Astrocyte of the spinal cord (primary cell): Measurements from ENCODE around the gene BNIPL.

ENCODE experiments used
- DNase-seq: peaks from one replicate; pipeline ENCODE4 v3.0.0; 2011; ENCODE audit warnings: low read depth, low spot score
- H3K4me3 ChIP-seq: 2 replicates; pipeline ENCODE4 v1.5.1; 2011; ENCODE audit warnings: low read depth, mild to moderate bottlenecking, low read length, moderate library complexity
- CTCF ChIP-seq: IDR thresholded peaks from 2 replicates; pipeline ENCODE4 v1.5.1; 2012; ENCODE audit warnings: low read depth, mild to moderate bottlenecking, low read length, inconsistent platforms
- in situ Hi-C: cut with HindIII; loops from 2 replicates; pipeline ENCODE4 v1.10.0; 2017; ENCODE audit warnings: low sequenced_read_pairs

The BNIPL gene

GRCh38 chr1:151002611-151003010 lies 33.8 kb upstream of the BNIPL start:
- DNase-seq: no peak
- no peak overlapping the region for H3K4me3 ChIP-seq
- in situ Hi-C loops: no loop called here
- TF ChIP-seq CTCF: no peak

GRCh38 chr1:151003180-151003579 lies 33.2 kb upstream of the BNIPL start:
- no peak for TF ChIP-seq CTCF
- in situ Hi-C loops: no loop called here
- no peak overlapping the region for H3K4me3 ChIP-seq
- DNase-seq: no peak

GRCh38 chr1:151005729-151006319 lies 30.6 kb upstream of the BNIPL start:
- in situ Hi-C loops: no loop called here
- no peak for TF ChIP-seq CTCF

GRCh38 chr1:151006327-151007052 lies 29.9 kb upstream of the BNIPL start, which contains the start of gene MINDY1:
Gene MINDY1, minus strand, starts transcription at chr1:151006902. Its CDS starts 4,285 bp downstream, at chr1:151002617.
- in situ Hi-C loops: no loop called here

More at GRCh38 chr1:151005729-151006319, 30.6 kb upstream of the BNIPL start:
- H3K4me3 ChIP-seq: peak overlapping the region; percentile 62
- DNase-seq: no peak

GRCh38 chr1:151007853-151008243 lies 28.5 kb upstream of the BNIPL start:
- no peak for DNase-seq
- in situ Hi-C loops: no loop called here
- H3K4me3 ChIP-seq: peak overlapping the region; percentile 23
- TF ChIP-seq CTCF: no peak

More at GRCh38 chr1:151006327-151007052, 29.9 kb upstream of the BNIPL start, which contains the start of gene MINDY1:
- H3K4me3 ChIP-seq: peak within 1 kb of the TSS; percentile 62
- DNase-seq: peak; percentile 88
- peak; percentile 70 for TF ChIP-seq CTCF

GRCh38 chr1:151008244-151009205 lies 27.9 kb upstream of the BNIPL start, which contains the start of gene PRUNE1:
Gene PRUNE1, plus strand, starts transcription at chr1:151008449. Its CDS starts 184 bp downstream, at chr1:151008633.
- TF ChIP-seq CTCF: no peak
- H3K4me3 ChIP-seq: peak within 1 kb of the TSS; percentile 83
- DNase-seq: peak; percentile 96
- in situ Hi-C loops: no loop called here
